Measurements from ENCODE around the gene PROZ. TPM values are rescaled to one million over a fixed set of nuclear protein-coding genes. Genes with fewer than 3 reads are reported as not detected.
A peak's percentile ranks its signal among the peaks of the same experiment; 100 is the strongest.

The PROZ gene
- total RNA-seq, 1 donor from 2014 or later = not detected

- Mint-ChIP-seq H3K27me3 (ENCODE audit: unreplicated experiment) (no peaks in the 10 kb centered on the region), H3K9me3 (ENCODE audit: unreplicated experiment) (no peaks in the 10 kb centered on the region), H3K4me1 (ENCODE audit: unreplicated experiment) (peaks cover 24% of the 10 kb centered on the region), H3K27ac (ENCODE audit: unreplicated experiment) (no peak overlapping the region), H3K36me3 (ENCODE audit: unreplicated experiment) (no peaks in the 10 kb centered on the region), H3K4me3 (ENCODE audit: unreplicated experiment) (no peak overlapping the region)
- TF ChIP-seq CTCF (IDR thresholded peaks at IDR 0.05) = no peak
- peak; percentile 44 for DNase-seq (ENCODE audit: extremely low spot score, unreplicated experiment)
Measured at GRCh38 chr13:113155982-113156655, 2.3 kb upstream of the PROZ start.

- Mint-ChIP-seq H3K27me3 (ENCODE audit: unreplicated experiment) (no peaks in the 10 kb centered on the region), H3K4me3 (ENCODE audit: unreplicated experiment) (no peak overlapping the region), H3K4me1 (ENCODE audit: unreplicated experiment) (peaks cover 20% of the 10 kb centered on the region), H3K9me3 (ENCODE audit: unreplicated experiment) (no peaks in the 10 kb centered on the region), H3K27ac (ENCODE audit: unreplicated experiment) (no peak overlapping the region), H3K36me3 (ENCODE audit: unreplicated experiment) (no peaks in the 10 kb centered on the region)
- DNase-seq (ENCODE audit: extremely low spot score, unreplicated experiment) = peak; percentile 71
- no peak for TF ChIP-seq CTCF (IDR thresholded peaks at IDR 0.05)
Measured at GRCh38 chr13:113157206-113157928, 1.1 kb upstream of the PROZ start.

GRCh38 chr13:113158946-113159345, 498 bp downstream of the PROZ start:
- Mint-ChIP-seq H3K36me3 (ENCODE audit: unreplicated experiment) (no peaks in the 10 kb centered on the region), H3K27me3 (ENCODE audit: unreplicated experiment) (no peaks in the 10 kb centered on the region), H3K4me3 (ENCODE audit: unreplicated experiment) (no peak overlapping the region), H3K27ac (ENCODE audit: unreplicated experiment) (no peak overlapping the region), H3K9me3 (ENCODE audit: unreplicated experiment) (no peaks in the 10 kb centered on the region), H3K4me1 (ENCODE audit: unreplicated experiment) (peaks cover 8% of the 10 kb centered on the region)
- no peak for TF ChIP-seq CTCF (IDR thresholded peaks at IDR 0.05)
- DNase-seq (ENCODE audit: extremely low spot score, unreplicated experiment) = no peak

GRCh38 chr13:113159701-113160100, 1.3 kb downstream of the PROZ start:
- Mint-ChIP-seq H3K4me1 (ENCODE audit: unreplicated experiment) (peaks cover 4% of the 10 kb centered on the region), H3K4me3 (ENCODE audit: unreplicated experiment) (no peak overlapping the region), H3K36me3 (ENCODE audit: unreplicated experiment) (no peaks in the 10 kb centered on the region), H3K27ac (ENCODE audit: unreplicated experiment) (no peak overlapping the region), H3K9me3 (ENCODE audit: unreplicated experiment) (no peaks in the 10 kb centered on the region), H3K27me3 (ENCODE audit: unreplicated experiment) (no peaks in the 10 kb centered on the region)
- no peak for DNase-seq (ENCODE audit: extremely low spot score, unreplicated experiment)
- no peak for TF ChIP-seq CTCF (IDR thresholded peaks at IDR 0.05)

GRCh38 chr13:113160983-113161382, 2.5 kb downstream of the PROZ start:
- H3K4me1 Mint-ChIP-seq (ENCODE audit: unreplicated experiment) = peaks cover 10% of the 10 kb centered on the region
- TF ChIP-seq CTCF (IDR thresholded peaks at IDR 0.05) = no peak

More at GRCh38 chr13:113160983-113161382, 2.5 kb downstream of the PROZ start:
- Mint-ChIP-seq H3K9me3 (ENCODE audit: unreplicated experiment) (no peaks in the 10 kb centered on the region), H3K4me3 (ENCODE audit: unreplicated experiment) (no peak overlapping the region), H3K27me3 (ENCODE audit: unreplicated experiment) (no peaks in the 10 kb centered on the region), H3K27ac (ENCODE audit: unreplicated experiment) (no peak overlapping the region), H3K36me3 (ENCODE audit: unreplicated experiment) (no peaks in the 10 kb centered on the region)
- no peak for DNase-seq (ENCODE audit: extremely low spot score, unreplicated experiment)
